HCT116 (cell line): ENCODE measurements around the gene TCEA2.

Experiments
- CTCF ChIP-seq, 3 experiments: fragments of 200-600 bp in 1 of 3; sonication (generic) in 1 of 3; IDR thresholded peaks in 2 of 3; conservative IDR thresholded peaks in 1 of 3; 2 replicates each; pipeline ENCODE4 v1.5.1; 2012 to 2017; ENCODE audit warnings: low read depth in 2 of 3, low read length in 2 of 3, antibody characterized with exemption in 1 of 3, borderline replicate concordance in 1 of 3, control low read depth in 1 of 3, mild to moderate bottlenecking in 1 of 3, mixed read lengths in 1 of 3, mixed run types in 1 of 3, moderate library complexity in 1 of 3; ENCODE audit not compliant: insufficient read depth in 1 of 3
- JUND ChIP-seq: IDR thresholded peaks from 2 replicates; pipeline ENCODE4 v1.6.1; 2012
- POLR2A ChIP-seq: IDR thresholded peaks from 2 replicates; pipeline ENCODE4 v1.7.0; 2011; ENCODE audit warnings: borderline replicate concordance; ENCODE audit not compliant: insufficient read depth, insufficient read length; ENCODE audit errors: extremely low read depth
- POLR2AphosphoS5 ChIP-seq: IDR thresholded peaks from 2 replicates; pipeline ENCODE4 v1.6.1; 2011; ENCODE audit warnings: mild to moderate bottlenecking, low read depth, low read length, moderate library complexity
- RAD21 ChIP-seq: IDR thresholded peaks from 2 replicates; pipeline ENCODE4 v1.6.1; 2012; ENCODE audit warnings: low read depth, mild to moderate bottlenecking
- REST ChIP-seq: IDR thresholded peaks from 2 replicates; pipeline ENCODE4 v1.6.1; 2012; ENCODE audit warnings: low read depth
- TCF7L2 ChIP-seq: IDR thresholded peaks from 2 replicates; pipeline ENCODE4 v1.7.0; 2011; ENCODE audit warnings: borderline replicate concordance, inconsistent platforms; ENCODE audit not compliant: insufficient read depth, insufficient read length; ENCODE audit errors: extremely low read depth
- YY1 ChIP-seq: IDR thresholded peaks from 2 replicates; pipeline ENCODE4 v1.6.1; 2011; ENCODE audit warnings: low read length, low read depth, moderate library complexity, mild to moderate bottlenecking; ENCODE audit not compliant: insufficient replicate concordance; ENCODE audit errors: extremely low read depth
- ZNF274 ChIP-seq: fragments of 200-500 bp; sonication (Bioruptor generic); IDR thresholded peaks from 2 replicates; pipeline ENCODE4 v1.6.1; 2014; ENCODE audit warnings: mild to moderate bottlenecking, low read depth, low read length, inconsistent platforms

GRCh38 chr20:64036346-64037198 lies 26.4 kb upstream of the TCEA2 start:
- no peak for TF ChIP-seq CTCF (IDR thresholded peaks at IDR 0.05 in 2 of 3, conservative IDR thresholded peaks at IDR 0.05 in 1 of 3; ENCODE audit: borderline replicate concordance in 1 of 3, insufficient read depth in 1 of 3, low read depth in 2 of 3, low read length in 2 of 3)
- no peak for TF ChIP-seq POLR2A
- TF ChIP-seq RAD21, result no peak
- no peak for TF ChIP-seq YY1
- TF ChIP-seq POLR2AphosphoS5, result no peak
- TF ChIP-seq JUND, result no peak
- TF ChIP-seq ZNF274, result no peak
- TF ChIP-seq REST, result no peak
- TF ChIP-seq TCF7L2, result no peak
